Stimulated activated CD4-positive, alpha-beta T cell treated with anti-CD3 and anti-CD28 coated beads, Interleukin-4, amount 100 ng/mL, for 48 hours (primary cell): ENCODE results near the gene EIF4G3.
A peak's percentile ranks its signal among the peaks of the same experiment; 100 is the strongest.
"Not testable (repeated sequence)": the region's sequence is repeated elsewhere in the genome, so short reads cannot be mapped to it uniquely, and the experiment has no call there.

Source experiments
- DNase-seq, 2 donors: peaks; one replicate each; pipeline ENCODE4 v3.0.0-alpha.2; 2020; ENCODE audit warnings: low read depth in 2 of 2

The EIF4G3 gene

GRCh38 chr1:20829946-20830345 lies 346.8 kb downstream of the EIF4G3 start:
- DNase-seq = no peak

DNA sequence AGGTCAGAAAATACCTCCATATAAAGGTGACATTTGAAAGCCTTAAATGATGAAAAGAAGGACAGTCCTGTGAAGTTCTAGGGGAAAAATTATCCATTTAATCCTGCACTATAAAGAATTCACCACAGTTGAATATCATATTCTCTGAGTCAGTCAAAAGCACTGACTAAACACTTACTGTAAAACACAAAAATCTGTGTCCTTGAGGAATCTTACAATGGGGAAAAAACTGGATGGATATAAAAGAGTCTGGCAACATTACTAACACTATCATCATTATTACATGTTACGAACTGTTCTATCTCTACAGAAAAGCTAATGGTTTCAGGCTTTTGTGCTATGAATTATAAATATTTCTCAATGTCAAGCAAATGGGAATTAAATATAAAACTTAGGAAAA lies 347.2 kb downstream of the EIF4G3 start:
- DNase-seq = no peak

DNA sequence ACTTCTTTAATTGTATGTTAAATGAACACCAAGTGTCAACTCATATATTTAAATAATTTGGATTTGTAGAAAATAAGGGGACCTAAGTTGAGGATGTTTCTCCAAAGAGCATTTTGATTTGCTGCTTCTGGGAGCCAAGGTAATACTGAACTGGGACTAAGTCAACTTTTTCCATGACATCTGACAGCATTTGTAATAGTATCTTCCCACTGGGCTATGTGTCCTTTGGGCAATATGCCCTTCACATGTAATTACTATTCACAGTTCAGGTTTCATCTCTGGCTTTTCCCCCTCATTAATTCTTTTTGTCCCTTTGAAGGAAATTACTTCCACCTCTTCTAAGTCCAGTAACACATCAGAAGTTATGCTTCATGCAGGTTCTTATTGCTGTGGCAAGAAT lies 352.9 kb downstream of the EIF4G3 start:
- DNase-seq = no peak

GRCh38 chr1:20821466-20821865 lies 355.2 kb downstream of the EIF4G3 start:
- no peak for DNase-seq

DNA sequence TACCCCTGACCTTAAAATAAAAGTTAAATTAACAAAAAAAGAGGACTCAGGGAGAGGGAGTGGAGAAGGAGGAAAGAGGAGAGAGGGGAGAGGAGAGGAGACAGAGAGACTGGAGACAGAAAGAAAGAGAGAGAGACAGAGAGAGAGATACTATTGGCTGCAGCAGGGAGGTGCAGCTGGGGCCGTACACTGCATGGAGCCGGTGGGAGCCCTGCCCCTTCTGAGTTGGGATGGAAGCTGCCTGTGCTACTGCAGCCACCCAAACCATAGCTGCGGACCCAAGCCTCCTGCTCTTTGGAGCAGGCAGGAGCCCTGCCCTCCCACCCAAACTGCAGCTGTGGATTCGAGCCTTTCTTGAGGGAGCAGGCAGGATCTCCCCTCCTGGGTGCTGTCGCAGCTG lies 356.9 kb downstream of the EIF4G3 start:
- DNase-seq = no peak

DNA sequence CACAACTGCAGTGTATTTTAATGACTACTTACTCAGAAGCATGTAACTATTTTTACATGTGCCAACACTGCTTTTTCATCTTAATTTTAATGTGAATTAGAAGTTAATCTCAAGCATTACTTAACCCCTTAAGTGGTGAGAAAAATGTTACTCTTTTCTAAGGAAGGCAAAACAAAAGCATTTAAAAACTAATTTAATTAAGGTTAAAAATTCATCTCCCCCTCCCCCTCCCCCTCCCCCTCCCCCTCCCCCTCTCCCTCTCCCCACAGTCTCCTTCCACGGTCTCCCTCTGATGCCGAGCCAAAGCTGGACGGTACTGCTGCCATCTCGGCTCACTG lies 362.2 kb downstream of the EIF4G3 start:
- no peak for DNase-seq

- no peak for DNase-seq
These were observed 364.8 kb downstream of the EIF4G3 start for GRCh38 chr1:20811916-20812315.

DNA sequence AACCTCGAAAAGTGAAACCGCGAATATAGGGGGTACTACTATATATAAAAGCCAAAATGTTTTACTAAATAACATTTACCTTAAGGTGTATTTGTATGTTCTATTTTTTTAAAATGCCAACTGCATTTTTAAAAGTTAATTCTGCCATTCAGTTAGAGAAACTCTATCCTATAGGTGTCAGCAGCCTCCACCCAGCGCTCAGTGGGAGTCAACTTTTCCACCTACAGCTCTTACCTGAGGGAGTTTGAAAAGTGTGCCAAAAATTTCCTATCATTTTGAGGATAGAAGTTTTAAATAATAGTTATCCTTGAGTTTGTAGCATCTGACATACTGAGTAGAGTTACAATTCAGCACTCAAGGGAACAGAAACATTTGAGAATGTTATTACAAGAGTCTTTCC lies 383.5 kb downstream of the EIF4G3 start:
- no peak for DNase-seq

- no peak for DNase-seq
These were observed 384.5 kb downstream of the EIF4G3 start for GRCh38 chr1:20792196-20792595.

GRCh38 chr1:20790785-20791184 lies 385.9 kb downstream of the EIF4G3 start:
- no peak for DNase-seq

DNA sequence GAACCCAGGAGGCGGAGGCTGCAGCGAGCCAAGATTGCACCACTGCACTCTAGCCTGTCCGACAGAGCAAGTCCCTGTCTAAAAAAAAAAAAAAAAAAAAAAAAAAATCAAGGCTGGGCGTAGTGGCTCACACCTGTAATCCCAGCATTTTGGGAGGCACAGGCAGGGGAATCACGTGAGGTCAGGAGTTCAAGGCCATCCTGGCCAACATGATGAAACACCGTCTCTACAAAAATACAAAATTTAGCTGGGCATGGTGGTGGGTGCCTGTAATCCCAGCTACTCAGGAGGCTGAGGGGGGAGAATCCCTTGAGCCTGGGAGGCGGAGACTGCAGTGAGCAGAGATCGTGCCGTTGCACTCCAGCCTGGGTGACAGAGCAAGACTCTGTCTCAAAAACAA lies 387.1 kb downstream of the EIF4G3 start:
- DNase-seq = not testable (repeated sequence)

DNA sequence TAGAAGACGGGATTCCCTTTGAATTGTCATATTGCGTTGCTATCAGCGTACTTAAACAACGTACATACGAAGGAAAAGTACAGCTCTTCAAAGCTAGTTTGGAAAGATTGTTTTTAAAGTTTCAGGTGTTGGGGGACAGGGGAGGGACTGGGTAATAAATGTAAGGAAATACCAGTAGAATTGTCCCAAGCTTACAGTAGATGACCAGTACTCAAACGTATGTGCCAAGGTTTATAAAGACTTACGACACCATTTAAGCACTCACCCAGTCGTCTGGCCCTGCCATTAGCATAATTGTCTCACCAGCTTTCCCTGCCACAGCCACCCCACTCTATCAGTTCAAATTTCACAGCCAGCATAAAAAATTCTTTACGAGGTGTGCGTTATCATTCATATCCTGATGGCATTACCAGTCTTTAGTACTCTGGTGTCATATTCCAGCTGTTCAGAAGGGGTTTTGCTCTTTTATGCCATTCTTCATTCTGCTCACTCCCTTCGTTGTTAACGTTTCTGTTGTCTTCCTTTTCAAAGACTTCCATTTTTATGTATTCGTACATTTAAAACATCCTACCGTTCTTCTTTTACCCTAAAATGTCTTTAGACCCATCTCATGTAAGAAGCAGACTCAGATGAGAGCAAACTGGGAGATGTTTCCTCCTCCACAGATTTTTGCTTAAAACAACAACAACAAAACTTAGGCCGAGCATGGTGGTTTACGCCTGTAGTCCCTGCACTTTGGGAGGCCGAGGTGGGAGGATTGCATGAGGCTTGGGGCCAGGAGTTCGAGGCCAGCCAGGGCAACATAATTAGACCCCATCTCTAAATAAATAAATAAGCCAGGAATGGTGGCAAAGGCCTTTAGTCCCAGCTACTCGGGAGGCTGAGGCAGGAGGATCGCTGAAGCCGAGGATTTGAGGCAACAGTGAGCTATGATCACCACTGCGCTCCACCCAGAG lies 388.6 kb downstream of the EIF4G3 start:
- DNase-seq = no peak

DNA sequence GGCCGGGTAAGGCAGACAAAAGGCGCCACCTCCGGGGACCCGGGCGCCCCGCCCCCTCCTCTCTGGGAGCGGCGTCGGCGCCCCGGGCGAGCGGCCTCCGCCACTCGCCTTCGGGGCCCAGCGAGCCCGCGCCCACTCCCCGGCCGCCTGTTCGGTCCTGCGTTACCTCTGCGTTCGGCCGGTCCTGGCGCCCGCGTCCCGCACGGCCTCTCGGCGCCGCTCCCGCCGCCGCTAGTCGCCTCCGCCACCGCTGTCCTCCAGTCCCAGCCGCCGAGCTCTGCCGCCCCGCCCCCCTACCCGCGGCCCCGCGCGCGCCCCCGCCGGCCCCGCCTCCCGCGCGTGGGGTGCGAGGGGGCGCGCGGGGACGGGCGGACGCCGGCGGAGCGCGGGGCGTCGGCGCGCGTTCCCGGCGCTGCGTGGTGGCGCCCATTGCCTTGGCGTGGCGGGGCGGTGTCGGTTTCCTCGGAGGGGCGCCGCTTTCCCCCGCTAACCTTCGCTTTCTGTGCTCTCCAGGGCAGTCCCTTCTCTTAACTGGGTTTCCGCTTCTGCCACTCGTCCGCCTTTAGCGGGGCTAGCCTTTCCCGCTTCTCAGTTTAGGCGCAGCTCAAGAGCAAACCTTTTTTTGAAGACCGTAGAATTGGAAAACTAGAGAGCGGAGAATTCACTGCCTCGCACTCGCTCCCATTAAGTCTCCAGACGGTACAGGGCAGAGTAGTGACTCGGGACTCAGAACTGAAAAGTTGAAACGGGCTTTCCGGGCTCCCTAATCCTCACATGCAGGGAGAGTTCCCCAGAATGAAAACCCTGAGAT lies 389.5 kb downstream of the EIF4G3 start, which contains the start of gene HP1BP3:
Gene HP1BP3 (minus strand): TSS at position 279 of the 811 bp plus-strand sequence. CDS start 6,867 bp downstream, outside the sequence.
- DNase-seq = peak; percentile 70 to 71

DNA sequence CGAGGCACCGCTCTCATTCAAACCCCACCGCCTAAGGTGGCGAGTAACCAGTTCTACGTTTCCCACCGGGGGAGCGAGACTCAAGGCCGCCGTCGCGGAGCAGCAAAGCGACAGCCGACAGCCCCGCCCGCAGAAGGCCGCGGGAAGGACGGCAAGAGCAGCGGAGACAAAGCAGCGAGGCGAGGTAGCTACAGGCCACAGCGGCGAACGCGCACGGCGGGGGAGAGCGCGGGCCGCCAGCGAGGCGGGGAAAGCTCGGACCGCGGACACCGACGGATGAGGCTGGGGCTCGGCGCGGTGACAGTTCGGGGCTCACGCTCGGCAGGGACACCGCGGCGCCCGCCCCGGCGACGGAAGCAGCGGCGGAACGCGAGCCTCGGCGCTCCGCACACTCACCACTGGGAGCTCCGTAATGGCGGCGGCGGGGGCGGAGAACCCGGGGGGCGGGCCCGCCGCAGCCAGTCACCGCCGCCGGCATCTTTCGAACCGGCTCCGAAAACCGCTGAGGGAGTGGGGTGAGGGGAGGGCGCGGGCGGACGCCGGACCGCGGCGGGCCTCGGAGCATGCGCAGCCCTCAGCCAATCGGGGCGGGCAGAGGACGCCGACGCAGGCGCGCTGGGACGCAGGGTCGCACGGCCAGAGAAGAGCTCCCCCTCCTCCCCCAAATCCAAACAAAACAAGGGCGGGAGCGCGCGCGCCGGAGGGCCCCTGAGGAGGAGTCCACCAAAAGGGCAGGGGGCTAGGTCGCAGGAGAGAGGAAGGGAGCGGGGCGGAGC lies 390.3 kb downstream of the EIF4G3 start:
- peak; percentile 94 to 96 for DNase-seq

GRCh38 chr1:20785907-20786252 lies 390.8 kb downstream of the EIF4G3 start:
- DNase-seq = no peak

DNA sequence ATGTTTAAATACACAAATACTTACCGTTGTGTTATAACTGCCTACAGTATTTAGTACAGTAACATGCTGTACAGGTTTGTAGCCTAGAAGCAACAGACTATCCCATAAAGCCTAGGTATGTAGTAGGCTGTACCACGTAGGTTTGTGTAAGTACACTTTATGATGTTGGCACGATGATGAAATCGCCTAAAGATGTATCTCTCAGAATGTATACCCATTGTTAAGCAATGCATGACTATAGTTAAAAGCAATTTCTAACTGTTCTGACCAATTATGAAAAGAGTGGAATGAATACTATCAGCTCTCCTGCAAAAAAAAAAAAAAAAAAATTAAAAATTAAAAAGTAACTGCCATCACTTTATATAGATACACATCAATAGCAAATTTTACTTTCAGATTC lies 401.0 kb downstream of the EIF4G3 start:
- DNase-seq = no peak

DNA sequence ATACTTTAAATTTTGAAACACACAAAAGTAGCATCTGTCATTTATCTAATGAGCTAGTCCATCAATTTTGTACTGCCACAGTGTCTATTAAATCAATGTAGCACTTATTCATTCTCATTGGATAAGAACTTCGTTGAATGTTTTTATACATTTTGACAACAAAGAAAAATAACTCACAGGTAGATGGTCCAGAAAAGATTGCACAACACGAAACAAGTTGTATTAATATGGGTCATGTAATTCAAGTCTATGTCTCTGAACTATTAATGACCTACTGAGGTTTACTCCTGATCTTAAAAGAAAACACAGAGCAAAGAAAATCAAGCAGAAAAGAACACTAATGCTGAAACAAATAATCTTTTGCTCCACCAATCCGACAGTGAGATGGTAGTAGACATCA lies 404.9 kb downstream of the EIF4G3 start:
- DNase-seq = no peak

DNA sequence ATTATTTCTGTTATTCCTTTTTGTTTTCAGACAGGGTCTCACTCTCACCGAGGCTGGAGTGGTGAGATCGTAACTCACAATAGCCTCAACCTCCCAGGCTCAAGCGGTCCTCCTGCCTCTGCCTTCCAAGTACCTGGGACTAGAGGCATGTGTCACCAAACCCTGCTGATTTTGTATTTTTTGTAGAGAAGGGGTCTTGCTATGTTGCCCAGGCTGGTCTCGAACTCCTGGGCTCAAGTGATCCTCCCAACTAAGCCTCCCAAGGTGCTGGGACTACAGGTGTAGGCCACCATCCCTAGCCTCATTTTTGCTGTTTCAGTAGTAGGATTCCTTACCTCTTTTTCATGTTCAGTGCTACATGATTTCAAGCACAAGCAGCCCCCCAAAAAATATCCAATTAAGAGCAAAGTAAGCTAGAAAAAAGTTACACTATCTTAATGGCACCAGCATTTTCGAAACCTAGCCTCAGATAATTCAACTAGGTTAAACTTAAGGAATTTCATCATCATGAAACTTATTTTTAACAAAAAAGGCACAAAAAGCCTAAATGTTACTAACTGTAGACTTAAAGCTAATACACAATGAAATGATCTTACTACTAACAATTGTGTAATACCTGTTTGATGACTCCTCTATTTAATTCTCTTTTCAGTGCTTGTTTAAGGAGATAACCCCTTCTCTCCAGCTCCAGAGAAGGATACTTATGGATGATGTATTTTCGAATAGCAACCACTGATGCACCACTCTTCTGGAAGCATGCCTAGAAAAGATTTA lies 406.2 kb downstream of the EIF4G3 start:
- no peak for DNase-seq

GRCh38 chr1:20767271-20767670 lies 409.4 kb downstream of the EIF4G3 start:
- DNase-seq = no peak

- no peak for DNase-seq
These were observed 413.3 kb downstream of the EIF4G3 start for GRCh38 chr1:20763417-20763816.

DNA sequence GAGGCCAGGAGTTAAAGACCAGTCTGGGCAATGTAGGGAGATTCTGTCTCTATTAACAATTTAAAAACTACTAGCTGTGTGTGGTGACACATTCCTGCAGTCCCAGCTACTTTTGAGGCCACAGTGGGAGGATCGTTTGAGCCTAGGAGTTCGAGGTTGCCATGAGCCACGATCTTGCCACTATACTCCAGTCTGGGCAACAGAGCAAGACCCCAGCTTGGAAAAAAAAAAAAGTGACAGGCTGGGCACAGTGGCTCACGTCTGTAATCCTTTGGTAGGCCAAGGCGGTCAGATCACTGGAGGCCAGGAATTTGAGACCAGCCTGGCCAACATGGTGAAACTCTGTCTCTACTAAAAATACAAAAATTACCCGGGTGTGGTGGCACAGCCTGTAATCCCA lies 416.4 kb downstream of the EIF4G3 start:
- no peak for DNase-seq
